Mucosa of descending colon (tissue), 3 donors: ENCODE results near the gene ARMC8. TPM values are rescaled to one million over a fixed set of nuclear protein-coding genes. Genes with fewer than 3 reads are reported as not detected.

Source experiments
- ATAC-seq: fragments of 200-7000 bp; cut with Tn5 transposase; one replicate; pipeline ENCODE4 v1.9.1; 2020; ENCODE audit warnings: mild to moderate bottlenecking, moderate library complexity
- DNase-seq, 3 donors: peaks; one replicate each; pipeline ENCODE4 v3.0.0-alpha.2; 2020
- H3K36me3 ChIP-seq: fragments of 200-600 bp; one replicate; pipeline ENCODE4 v1.8.0; 2021; ENCODE audit warnings: low read depth, mild to moderate bottlenecking
- H3K4me1 ChIP-seq: fragments of 200-600 bp; one replicate; pipeline ENCODE4 v1.8.0; 2021; ENCODE audit warnings: low read depth, mild to moderate bottlenecking
- H3K4me3 ChIP-seq: fragments of 200-600 bp; one replicate; pipeline ENCODE4 v1.8.0; 2021; ENCODE audit warnings: mild to moderate bottlenecking
- H3K9me3 ChIP-seq: fragments of 200-600 bp; one replicate; pipeline ENCODE4 v1.8.0; 2021; ENCODE audit warnings: mild to moderate bottlenecking
- CTCF ChIP-seq: fragments of 200-600 bp; IDR thresholded peaks from one replicate; pipeline ENCODE4 v1.8.0; 2022; ENCODE audit warnings: antibody characterized with exemption, mild to moderate bottlenecking
- intact Hi-C, 2 donors: fragments of 100-400 bp; cut with DNase I in 1 of 2; cut with micrococcal nuclease in 1 of 2; formaldehyde crosslinking; loops; one replicate each; pipeline versions ENCODE4 v1.11.0 to v1.11.1; 2022; cut with DNase I, micrococcal nuclease
- total RNA-seq, 3 donors: library from RNA; stranded (reverse); fragmentation: NEBNext Ultra II Directional in 2 of 3; extraction: Animal tissue kit (Norgen Biotek cat#: 25700) in 2 of 3; gene quantifications; one replicate each; pipeline versions ENCODE4 v1.2.1 to v1.2.4, GENCODE V29; 2021 to 2023
- donor health status: DM: no; HTN: no; CAD: no; lungs with moderate emphysema.
- donor health status: DM: no; HTN: no; CAD: no.
- donor health status: DM: no; HTN: yes; CAD: no.

The ARMC8 gene
- total RNA-seq, 3 donors from 2014 or later = 33.5 to 50.7 (median 48.0) TPM

- DNase-seq (no peak), ATAC-seq (peak; percentile 38)
- peaks cover 19% of the 10 kb centered on the region for H3K4me1 ChIP-seq
- no peaks in the 10 kb centered on the region for H3K36me3 ChIP-seq
- no peaks in the 10 kb centered on the region for H3K9me3 ChIP-seq
- intact Hi-C loops = no loop called here
- H3K4me3 ChIP-seq = peak overlapping the region; percentile 99
- no peak for TF ChIP-seq CTCF
These were observed 1.1 kb downstream of the ARMC8 start for GRCh38 chr3:138188013-138188730.

- H3K4me3 ChIP-seq = no peak overlapping the region
- TF ChIP-seq CTCF = no peak
- intact Hi-C loops = no loop called here
- no peak for ATAC-seq
- H3K36me3 ChIP-seq = no peaks in the 10 kb centered on the region
- peaks cover 2% of the 10 kb centered on the region for H3K4me1 ChIP-seq
- DNase-seq = no peak
- H3K9me3 ChIP-seq = no peaks in the 10 kb centered on the region
These were observed 8.4 kb downstream of the ARMC8 start for GRCh38 chr3:138195481-138195880.

- H3K4me1 ChIP-seq = peaks cover 2% of the 10 kb centered on the region
- H3K36me3 ChIP-seq = no peaks in the 10 kb centered on the region
- no peaks in the 10 kb centered on the region for H3K9me3 ChIP-seq
- H3K4me3 ChIP-seq = no peak overlapping the region
- intact Hi-C loops = no loop called here
- no peak for DNase-seq
- ATAC-seq = no peak
- TF ChIP-seq CTCF = no peak
These were observed 8.9 kb downstream of the ARMC8 start for GRCh38 chr3:138196023-138196422.

- peak; percentile 69 for ATAC-seq
- no peak for TF ChIP-seq CTCF
- Histone ChIP-seq H3K4me1 (peaks cover 2% of the 10 kb centered on the region), H3K36me3 (no peaks in the 10 kb centered on the region), H3K9me3 (no peaks in the 10 kb centered on the region), H3K4me3 (no peak overlapping the region)
- intact Hi-C loops = no loop called here
- DNase-seq = peak in 1 of 3 donors; percentile 48
These were observed 10.0 kb downstream of the ARMC8 start for GRCh38 chr3:138197058-138197457.

GRCh38 chr3:138197524-138197923 lies 10.4 kb downstream of the ARMC8 start:
- Histone ChIP-seq H3K36me3 (no peaks in the 10 kb centered on the region), H3K4me3 (no peak overlapping the region), H3K4me1 (peaks cover 2% of the 10 kb centered on the region), H3K9me3 (no peaks in the 10 kb centered on the region)
- DNase-seq = no peak
- ATAC-seq = no peak
- intact Hi-C loops = no loop called here
- TF ChIP-seq CTCF = no peak
